ENCODE data around the gene BCL11B. TPM values are rescaled to one million over a fixed set of nuclear protein-coding genes. Genes with fewer than 3 reads are reported as not detected.

BCL11B gene
- total RNA-seq (1 to 10 TPM in 1 of 2 donors, under 1 TPM in 1; 0.58 to 1.3 TPM), polyA plus RNA-seq (under 1 TPM in 1 of 2 donors, not detected in 1; 0.13 TPM)
- long read RNA-seq, donor 1, partial matches to known transcripts: 0 of 1 reads
- long read RNA-seq, donor 1, other reads (novel, unspliced or antisense): 1 of 1 reads
- long read RNA-seq, donor 2, partial matches to known transcripts: 0 of 3 reads
- long read RNA-seq, donor 2, other reads (novel, unspliced or antisense): 3 of 3 reads

GRCh38 chr14:99271951-99272631, at the start of gene BCL11B:
BCL11B (minus strand) TSS chr14:99272197; CDS start chr14:99271218, 979 bp downstream.
- no peaks in the 10 kb centered on the region for H3K36me3 ChIP-seq (ENCODE audit: control insufficient read depth in 1 of 2, insufficient read depth in 2 of 2, low read length in 1 of 2)
- H3K4me3 ChIP-seq (ENCODE audit: low read length in 2 of 2): peak within 1 kb of the TSS; percentile 6 to 18
- intact Hi-C loops (cut with DNase I): no loop called here
- H3K27me3 ChIP-seq (ENCODE audit: control insufficient read depth in 1 of 2, insufficient read depth in 2 of 2, low read length in 1 of 2): peaks cover 0 to 2% of the 10 kb centered on the region in 2 donors
- no peaks in the 10 kb centered on the region for H3K9me3 ChIP-seq (ENCODE audit: control insufficient read depth, low read length)
- WGBS, 2 donors: 1% methylated on average over 49 to 50 of the region's 50 CpGs
- peaks cover 0 to 4% of the 10 kb centered on the region in 2 donors for H3K4me1 ChIP-seq (ENCODE audit: control insufficient read depth in 1 of 2, insufficient read depth in 2 of 2, low read length in 2 of 2)
- H3K27ac ChIP-seq (ENCODE audit: low read depth in 1 of 2, low read length in 2 of 2): no peak within 1 kb of the TSS
- DNase-seq (peak in 1 of 2 donors; percentile 72), ATAC-seq (ENCODE audit: low FRiP score) (peak; percentile 66)

GRCh38 chr14:99321236-99321925, 49.4 kb upstream of the BCL11B start:
- Histone ChIP-seq H3K36me3 (ENCODE audit: control insufficient read depth in 1 of 2, insufficient read depth in 2 of 2, low read length in 1 of 2) (no peaks in the 10 kb centered on the region), H3K9me3 (ENCODE audit: control insufficient read depth, low read length) (no peaks in the 10 kb centered on the region), H3K4me3 (ENCODE audit: low read length in 2 of 2) (no peak overlapping the region), H3K4me1 (ENCODE audit: control insufficient read depth in 1 of 2, insufficient read depth in 2 of 2, low read length in 2 of 2) (no peaks in the 10 kb centered on the region), H3K27me3 (ENCODE audit: control insufficient read depth in 1 of 2, insufficient read depth in 2 of 2, low read length in 1 of 2) (no peaks in the 10 kb centered on the region), H3K27ac (ENCODE audit: low read depth in 1 of 2, low read length in 2 of 2) (no peak overlapping the region)
- ATAC-seq (ENCODE audit: low FRiP score): no peak
- intact Hi-C loops (cut with DNase I): no loop called here
- WGBS, 2 donors: 96 to 97% methylated on average over 16 of the region's 16 CpGs
- no peak for DNase-seq

GRCh38 chr14:99320621-99321235, 48.7 kb upstream of the BCL11B start:
- Histone ChIP-seq H3K27ac (ENCODE audit: low read depth in 1 of 2, low read length in 2 of 2) (no peak overlapping the region), H3K36me3 (ENCODE audit: control insufficient read depth in 1 of 2, insufficient read depth in 2 of 2, low read length in 1 of 2) (no peaks in the 10 kb centered on the region), H3K4me1 (ENCODE audit: control insufficient read depth in 1 of 2, insufficient read depth in 2 of 2, low read length in 2 of 2) (no peaks in the 10 kb centered on the region), H3K4me3 (ENCODE audit: low read length in 2 of 2) (no peak overlapping the region), H3K9me3 (ENCODE audit: control insufficient read depth, low read length) (no peaks in the 10 kb centered on the region), H3K27me3 (ENCODE audit: control insufficient read depth in 1 of 2, insufficient read depth in 2 of 2, low read length in 1 of 2) (no peaks in the 10 kb centered on the region)
- intact Hi-C loops (cut with DNase I): no loop called here
- peak in 1 of 2 donors; percentile 62 for DNase-seq
- WGBS, 2 donors: 75 to 79% methylated on average over 27 of the region's 27 CpGs
- ATAC-seq (ENCODE audit: low FRiP score): no peak

- no peaks in the 10 kb centered on the region for H3K9me3 ChIP-seq (ENCODE audit: control insufficient read depth, low read length)
- peak in 1 of 2 donors; percentile 77 for DNase-seq
- no peak for ATAC-seq (ENCODE audit: low FRiP score)
- no peak overlapping the region for H3K27ac ChIP-seq (ENCODE audit: low read depth in 1 of 2, low read length in 2 of 2)
- H3K36me3 ChIP-seq (ENCODE audit: control insufficient read depth in 1 of 2, insufficient read depth in 2 of 2, low read length in 1 of 2): no peaks in the 10 kb centered on the region
- no peaks in the 10 kb centered on the region for H3K4me1 ChIP-seq (ENCODE audit: control insufficient read depth in 1 of 2, insufficient read depth in 2 of 2, low read length in 2 of 2)
- H3K27me3 ChIP-seq (ENCODE audit: control insufficient read depth in 1 of 2, insufficient read depth in 2 of 2, low read length in 1 of 2): no peaks in the 10 kb centered on the region
- intact Hi-C loops (cut with DNase I): no loop called here
- WGBS, 2 donors: 23 to 24% methylated on average over 23 of the region's 23 CpGs
- H3K4me3 ChIP-seq (ENCODE audit: low read length in 2 of 2): no peak overlapping the region
Measured at GRCh38 chr14:99320105-99320572, 48.1 kb upstream of the BCL11B start.

GRCh38 chr14:99318959-99319295, 46.9 kb upstream of the BCL11B start:
- 89 to 93% methylated on average over 6 of the region's 6 CpGs for WGBS, 2 donors
- no peak for ATAC-seq (ENCODE audit: low FRiP score)
- intact Hi-C loops (cut with DNase I): no loop called here
- H3K4me3 ChIP-seq (ENCODE audit: low read length in 2 of 2): no peak overlapping the region
- H3K9me3 ChIP-seq (ENCODE audit: control insufficient read depth, low read length): no peaks in the 10 kb centered on the region
- no peaks in the 10 kb centered on the region for H3K36me3 ChIP-seq (ENCODE audit: control insufficient read depth in 1 of 2, insufficient read depth in 2 of 2, low read length in 1 of 2)
- no peaks in the 10 kb centered on the region for H3K27me3 ChIP-seq (ENCODE audit: control insufficient read depth in 1 of 2, insufficient read depth in 2 of 2, low read length in 1 of 2)
- H3K27ac ChIP-seq (ENCODE audit: low read depth in 1 of 2, low read length in 2 of 2): no peak overlapping the region
- DNase-seq: peak in 1 of 2 donors; percentile 51
- H3K4me1 ChIP-seq (ENCODE audit: control insufficient read depth in 1 of 2, insufficient read depth in 2 of 2, low read length in 2 of 2): no peaks in the 10 kb centered on the region

DNA sequence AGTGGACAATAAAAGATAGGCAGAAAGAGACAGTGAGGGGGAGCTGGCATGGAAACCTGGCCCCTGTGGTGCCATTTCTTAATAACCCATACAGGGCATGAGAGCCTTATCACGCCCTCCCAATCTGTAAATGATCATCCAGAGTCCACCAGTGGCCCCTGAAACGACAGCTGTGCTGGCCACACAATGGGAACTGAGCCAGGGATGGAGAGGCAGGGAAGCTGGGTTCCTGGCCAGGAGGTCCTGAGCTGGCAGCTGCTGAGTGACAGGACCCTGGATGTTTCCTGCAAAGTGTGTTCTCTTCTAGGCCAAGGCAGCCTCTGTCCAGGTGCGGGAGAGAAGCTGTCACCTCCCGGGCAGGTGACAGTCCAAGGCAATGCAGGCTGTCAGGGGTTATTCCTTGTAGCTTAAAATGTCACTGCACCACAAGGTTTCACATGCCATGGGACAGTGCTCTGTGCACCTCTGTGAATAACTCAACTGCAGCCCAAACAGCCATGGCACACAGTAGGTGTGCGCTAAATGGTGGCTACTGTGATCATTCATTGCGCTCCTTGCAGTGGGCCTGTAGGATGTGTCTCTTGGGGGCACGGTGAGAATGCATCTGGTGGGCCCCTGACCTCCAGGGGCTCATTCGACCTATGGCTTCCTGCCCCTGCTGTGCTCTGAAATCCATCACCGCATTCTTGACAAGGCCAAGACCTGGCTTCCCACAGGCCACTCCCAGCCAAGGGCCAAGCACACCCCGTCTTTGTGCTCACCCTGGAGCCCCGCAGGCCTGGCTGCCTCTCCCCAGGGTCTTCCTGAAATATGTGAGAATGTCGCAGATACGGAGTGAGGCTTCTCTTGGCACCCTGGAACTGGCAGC, 46.3 kb upstream of the BCL11B start:
- WGBS, 2 donors: 75 to 77% methylated on average over 13 of the region's 13 CpGs
- no peaks in the 10 kb centered on the region for H3K4me1 ChIP-seq (ENCODE audit: control insufficient read depth in 1 of 2, insufficient read depth in 2 of 2, low read length in 2 of 2)
- H3K36me3 ChIP-seq (ENCODE audit: control insufficient read depth in 1 of 2, insufficient read depth in 2 of 2, low read length in 1 of 2): no peaks in the 10 kb centered on the region
- no peaks in the 10 kb centered on the region for H3K27me3 ChIP-seq (ENCODE audit: control insufficient read depth in 1 of 2, insufficient read depth in 2 of 2, low read length in 1 of 2)
- no peaks in the 10 kb centered on the region for H3K9me3 ChIP-seq (ENCODE audit: control insufficient read depth, low read length)
- ATAC-seq (ENCODE audit: low FRiP score) (no peak), DNase-seq (peak in 1 of 2 donors; percentile 67)
- no peak overlapping the region for H3K27ac ChIP-seq (ENCODE audit: low read depth in 1 of 2, low read length in 2 of 2)
- no peak overlapping the region for H3K4me3 ChIP-seq (ENCODE audit: low read length in 2 of 2)
- intact Hi-C loops (cut with DNase I): no loop called here

DNA sequence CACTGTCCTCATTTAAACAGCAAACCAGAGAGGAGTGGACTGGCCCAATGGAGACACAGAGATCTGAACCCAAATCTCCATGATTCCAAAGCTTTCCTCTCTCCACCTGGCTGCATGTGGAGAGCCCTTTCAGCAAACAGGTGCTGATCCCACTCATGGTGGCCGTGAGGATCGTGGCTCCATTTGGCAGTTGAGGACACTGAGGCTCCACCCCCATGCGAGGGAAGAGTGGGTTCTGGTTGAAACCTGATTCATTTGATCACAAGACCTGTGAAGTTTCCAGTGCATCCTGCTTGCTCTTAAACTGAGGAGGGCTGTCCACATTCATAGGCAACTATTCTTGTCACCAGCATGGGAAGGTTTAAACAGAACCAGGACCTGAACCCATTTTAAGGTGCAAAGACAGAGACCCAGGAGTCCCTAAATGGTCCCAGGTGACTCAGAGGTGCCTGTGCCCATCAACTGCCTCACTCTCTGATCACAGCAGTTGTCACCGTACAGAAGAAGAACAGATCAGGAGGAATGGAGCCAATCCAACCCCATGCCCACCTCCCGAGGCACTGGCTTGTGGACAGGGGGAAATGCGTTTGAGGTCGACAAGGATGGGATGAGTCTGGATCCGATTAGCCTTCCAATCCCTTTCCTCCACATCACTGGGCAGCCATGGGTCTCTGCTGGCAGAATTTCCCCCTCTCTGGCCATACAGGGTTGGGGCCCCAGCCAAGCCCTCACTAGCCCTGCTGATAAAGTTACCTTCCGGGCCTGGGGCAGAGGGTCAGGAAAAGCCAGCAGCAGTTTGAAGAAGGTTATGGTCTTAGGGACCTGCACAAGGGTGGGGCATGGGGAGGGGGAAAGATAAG, 45.5 kb upstream of the BCL11B start:
- DNase-seq (peak in 1 of 2 donors; percentile 23), ATAC-seq (ENCODE audit: low FRiP score) (no peak)
- Histone ChIP-seq H3K9me3 (ENCODE audit: control insufficient read depth, low read length) (no peaks in the 10 kb centered on the region), H3K27me3 (ENCODE audit: control insufficient read depth in 1 of 2, insufficient read depth in 2 of 2, low read length in 1 of 2) (no peaks in the 10 kb centered on the region), H3K4me1 (ENCODE audit: control insufficient read depth in 1 of 2, insufficient read depth in 2 of 2, low read length in 2 of 2) (no peaks in the 10 kb centered on the region), H3K4me3 (ENCODE audit: low read length in 2 of 2) (no peak overlapping the region), H3K36me3 (ENCODE audit: control insufficient read depth in 1 of 2, insufficient read depth in 2 of 2, low read length in 1 of 2) (no peaks in the 10 kb centered on the region), H3K27ac (ENCODE audit: low read depth in 1 of 2, low read length in 2 of 2) (no peak overlapping the region)
- intact Hi-C loops (cut with DNase I): no loop called here
- WGBS, 2 donors: 68 to 74% methylated on average over 9 of the region's 9 CpGs

All from aorta (tissue), 5 donors.